SK-N-SH treated with all-trans-retinoic acid at 6 μM for 48 hours (cell line): ENCODE results near the gene WDR37.

Source experiments
- ATAC-seq: fragments of 200-7000 bp; cut with Tn5 transposase; 3 replicates; pipeline ENCODE4 v1.9.1; 2020; ENCODE audit warnings: mild to moderate bottlenecking, moderate library complexity
- ARNTL ChIP-seq: fragments of 450-650 bp; formaldehyde crosslinking; IDR thresholded peaks from 2 replicates; pipeline ENCODE4 v1.5.0; 2020; ENCODE audit warnings: low read depth, mild to moderate bottlenecking, moderate library complexity, borderline replicate concordance
- BACH2 ChIP-seq: fragments of 250-450 bp; sonication (Bioruptor Pico); IDR thresholded peaks from 2 replicates; pipeline ENCODE4 v1.9.0; 2021; ENCODE audit warnings: mild to moderate bottlenecking, borderline replicate concordance
- CSDC2 ChIP-seq: fragments of 250-450 bp; sonication (Bioruptor Pico); IDR thresholded peaks from 2 replicates; pipeline ENCODE4 v1.5.0; 2020; ENCODE audit warnings: mild to moderate bottlenecking, moderate library complexity
- CSRNP3 ChIP-seq: fragments of 250-450 bp; sonication (Bioruptor Pico); IDR thresholded peaks from 2 replicates; pipeline ENCODE4 v1.5.1; 2021; ENCODE audit warnings: mild to moderate bottlenecking, moderate library complexity
- ESRRG ChIP-seq: fragments of 250-450 bp; sonication (Bioruptor Pico); IDR thresholded peaks from 2 replicates; pipeline ENCODE4 v1.6.1; 2021; ENCODE audit warnings: mild to moderate bottlenecking
- GLIS3 ChIP-seq: fragments of 250-450 bp; sonication (Bioruptor Pico); IDR thresholded peaks from 2 replicates; pipeline ENCODE4 v1.5.0; 2020; ENCODE audit warnings: mild to moderate bottlenecking, moderate library complexity
- ISL1 ChIP-seq: fragments of 250-450 bp; sonication (Bioruptor Pico); IDR thresholded peaks from 2 replicates; pipeline ENCODE4 v2.1.2; 2022; ENCODE audit warnings: mild to moderate bottlenecking, moderate library complexity
- OSR1 ChIP-seq: fragments of 250-450 bp; sonication (Bioruptor Pico); IDR thresholded peaks from 2 replicates; pipeline ENCODE4 v1.8.0; 2022; ENCODE audit warnings: moderate library complexity, mild to moderate bottlenecking, inconsistent platforms
- PATZ1 ChIP-seq: fragments of 250-450 bp; sonication (Bioruptor Pico); IDR thresholded peaks from 2 replicates; pipeline ENCODE4 v1.8.0; 2020; ENCODE audit warnings: mild to moderate bottlenecking, moderate library complexity, borderline replicate concordance
- POU6F1 ChIP-seq: fragments of 250-450 bp; sonication (Bioruptor Pico); IDR thresholded peaks from 2 replicates; pipeline ENCODE4 v1.8.0; 2021; ENCODE audit warnings: low read depth, mild to moderate bottlenecking, moderate library complexity, borderline replicate concordance
- PPARA ChIP-seq: fragments of 250-450 bp; sonication (Bioruptor Pico); IDR thresholded peaks from 2 replicates; pipeline ENCODE4 v1.5.0; 2020; ENCODE audit warnings: mild to moderate bottlenecking, borderline replicate concordance
- RARB ChIP-seq: fragments of 250-450 bp; sonication (Bioruptor Pico); IDR thresholded peaks from 2 replicates; pipeline ENCODE4 v1.8.0; 2021; ENCODE audit warnings: mild to moderate bottlenecking, moderate library complexity
- SNAI2 ChIP-seq: fragments of 250-450 bp; sonication (Bioruptor Pico); IDR thresholded peaks from 2 replicates; pipeline ENCODE4 v1.5.0; 2020; ENCODE audit warnings: mild to moderate bottlenecking, moderate library complexity
- TCF4 ChIP-seq: fragments of 250-450 bp; sonication (Bioruptor Pico); IDR thresholded peaks from 2 replicates; pipeline ENCODE4 v1.8.0; 2021; ENCODE audit warnings: mild to moderate bottlenecking, moderate library complexity, borderline replicate concordance
- TOX ChIP-seq: fragments of 250-450 bp; sonication (Bioruptor Pico); IDR thresholded peaks from 2 replicates; pipeline ENCODE4 v1.8.0; 2021; ENCODE audit warnings: mild to moderate bottlenecking, moderate library complexity, borderline replicate concordance
- ZC3H10 ChIP-seq: fragments of 250-450 bp; sonication (Bioruptor Pico); IDR thresholded peaks from 2 replicates; pipeline ENCODE4 v1.5.1; 2021; ENCODE audit warnings: mild to moderate bottlenecking, moderate library complexity
- ZFP3 ChIP-seq: fragments of 250-450 bp; sonication (Bioruptor Pico); IDR thresholded peaks from 2 replicates; pipeline ENCODE4 v1.5.0; 2020; ENCODE audit warnings: mild to moderate bottlenecking, moderate library complexity
- ZFP30 ChIP-seq: fragments of 450-650 bp; formaldehyde crosslinking; IDR thresholded peaks from 2 replicates; pipeline ENCODE4 v1.5.0; 2022; ENCODE audit warnings: mild to moderate bottlenecking, moderate library complexity
- ZNF565 ChIP-seq: fragments of 450-650 bp; formaldehyde crosslinking; conservative IDR thresholded peaks from 2 replicates; pipeline ENCODE4 v1.5.0; 2020; ENCODE audit warnings: low read depth, mild to moderate bottlenecking, moderate library complexity
- ZNF70 ChIP-seq: fragments of 450-650 bp; formaldehyde crosslinking; IDR thresholded peaks from 2 replicates; pipeline ENCODE4 v1.5.0; 2020; ENCODE audit warnings: mild to moderate bottlenecking, moderate library complexity
- ZNF8 ChIP-seq: fragments of 450-650 bp; formaldehyde crosslinking; IDR thresholded peaks from 2 replicates; pipeline ENCODE4 v1.5.0; 2020; ENCODE audit warnings: mild to moderate bottlenecking, moderate library complexity
- TF ChIP-seq, protein P1 (sequence below): fragments of 250-450 bp; sonication (Bioruptor Pico); IDR thresholded peaks from 2 replicates; pipeline ENCODE4 v1.5.1; 2020; ENCODE audit warnings: low read depth, mild to moderate bottlenecking, moderate library complexity
- TF ChIP-seq, protein P2 (sequence below): fragments of 250-450 bp; sonication (Bioruptor Pico); IDR thresholded peaks from 2 replicates; pipeline ENCODE4 v1.5.0; 2020; ENCODE audit warnings: mild to moderate bottlenecking, moderate library complexity

Gene WDR37

DNA sequence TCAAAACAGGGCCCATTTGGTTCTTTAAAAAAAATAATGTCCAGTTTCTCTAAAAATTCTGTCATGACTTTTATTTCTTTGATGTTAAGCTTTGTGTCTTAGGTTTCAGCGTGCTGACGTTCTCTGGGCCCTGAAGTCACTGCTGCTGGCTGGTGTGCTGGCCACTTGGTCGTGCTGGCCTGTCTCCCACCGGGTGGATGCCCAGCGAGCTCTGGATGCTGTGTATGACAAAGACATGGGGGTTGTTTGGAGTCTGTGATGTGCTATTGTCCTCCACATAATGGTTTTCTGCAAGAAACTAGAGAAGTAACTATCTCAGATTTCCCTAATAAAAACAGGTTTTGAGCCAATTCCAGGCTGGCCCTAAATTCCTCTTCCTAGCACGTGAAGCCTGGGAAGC lies 21.0 kb upstream of the WDR37 start:
- ATAC-seq, result no peak
- TF ChIP-seq PATZ1 (CRISPR knock-in tag), result no peak
- no peak for TF ChIP-seq ZNF8
- TF ChIP-seq ZC3H10 (CRISPR knock-in tag), result no peak
- no peak for TF ChIP-seq ZNF565 (CRISPR knock-in tag)
- TF ChIP-seq ARNTL (CRISPR knock-in tag), result no peak
- TF ChIP-seq POU6F1, result no peak
- no peak for TF ChIP-seq ZFP30 (CRISPR knock-in tag)
- no peak for TF ChIP-seq ZNF70
- no peak for TF ChIP-seq TCF4 (CRISPR knock-in tag)
- no peak for TF ChIP-seq CSDC2
- TF ChIP-seq GLIS3 (CRISPR knock-in tag), result no peak
- no peak for TF ChIP-seq ZFP3 (CRISPR knock-in tag)
- no peak for TF ChIP-seq OSR1
- no peak for TF ChIP-seq TOX
- TF ChIP-seq, protein P1, sequence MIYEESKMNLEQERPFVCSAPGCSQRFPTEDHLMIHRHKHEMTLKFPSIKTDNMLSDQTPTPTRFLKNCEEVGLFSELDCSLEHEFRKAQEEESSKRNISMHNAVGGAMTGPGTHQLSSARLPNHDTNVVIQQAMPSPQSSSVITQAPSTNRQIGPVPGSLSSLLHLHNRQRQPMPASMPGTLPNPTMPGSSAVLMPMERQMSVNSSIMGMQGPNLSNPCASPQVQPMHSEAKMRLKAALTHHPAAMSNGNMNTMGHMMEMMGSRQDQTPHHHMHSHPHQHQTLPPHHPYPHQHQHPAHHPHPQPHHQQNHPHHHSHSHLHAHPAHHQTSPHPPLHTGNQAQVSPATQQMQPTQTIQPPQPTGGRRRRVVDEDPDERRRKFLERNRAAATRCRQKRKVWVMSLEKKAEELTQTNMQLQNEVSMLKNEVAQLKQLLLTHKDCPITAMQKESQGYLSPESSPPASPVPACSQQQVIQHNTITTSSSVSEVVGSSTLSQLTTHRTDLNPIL, result no peak
- TF ChIP-seq RARB (CRISPR knock-in tag), result no peak
- no peak for TF ChIP-seq PPARA (CRISPR knock-in tag)
- no peak for TF ChIP-seq SNAI2 (CRISPR knock-in tag)
- TF ChIP-seq BACH2, result no peak
- TF ChIP-seq, all 23 proteins: peak for 0

- TF ChIP-seq ZC3H10 (CRISPR knock-in tag), result no peak
- no peak for TF ChIP-seq ISL1 (CRISPR knock-in tag)
- TF ChIP-seq ESRRG (CRISPR knock-in tag), result no peak
- no peak for TF ChIP-seq CSRNP3 (CRISPR knock-in tag)
- no peak for TF ChIP-seq TCF4 (CRISPR knock-in tag)
- TF ChIP-seq OSR1, result no peak
- TF ChIP-seq, protein P2, sequence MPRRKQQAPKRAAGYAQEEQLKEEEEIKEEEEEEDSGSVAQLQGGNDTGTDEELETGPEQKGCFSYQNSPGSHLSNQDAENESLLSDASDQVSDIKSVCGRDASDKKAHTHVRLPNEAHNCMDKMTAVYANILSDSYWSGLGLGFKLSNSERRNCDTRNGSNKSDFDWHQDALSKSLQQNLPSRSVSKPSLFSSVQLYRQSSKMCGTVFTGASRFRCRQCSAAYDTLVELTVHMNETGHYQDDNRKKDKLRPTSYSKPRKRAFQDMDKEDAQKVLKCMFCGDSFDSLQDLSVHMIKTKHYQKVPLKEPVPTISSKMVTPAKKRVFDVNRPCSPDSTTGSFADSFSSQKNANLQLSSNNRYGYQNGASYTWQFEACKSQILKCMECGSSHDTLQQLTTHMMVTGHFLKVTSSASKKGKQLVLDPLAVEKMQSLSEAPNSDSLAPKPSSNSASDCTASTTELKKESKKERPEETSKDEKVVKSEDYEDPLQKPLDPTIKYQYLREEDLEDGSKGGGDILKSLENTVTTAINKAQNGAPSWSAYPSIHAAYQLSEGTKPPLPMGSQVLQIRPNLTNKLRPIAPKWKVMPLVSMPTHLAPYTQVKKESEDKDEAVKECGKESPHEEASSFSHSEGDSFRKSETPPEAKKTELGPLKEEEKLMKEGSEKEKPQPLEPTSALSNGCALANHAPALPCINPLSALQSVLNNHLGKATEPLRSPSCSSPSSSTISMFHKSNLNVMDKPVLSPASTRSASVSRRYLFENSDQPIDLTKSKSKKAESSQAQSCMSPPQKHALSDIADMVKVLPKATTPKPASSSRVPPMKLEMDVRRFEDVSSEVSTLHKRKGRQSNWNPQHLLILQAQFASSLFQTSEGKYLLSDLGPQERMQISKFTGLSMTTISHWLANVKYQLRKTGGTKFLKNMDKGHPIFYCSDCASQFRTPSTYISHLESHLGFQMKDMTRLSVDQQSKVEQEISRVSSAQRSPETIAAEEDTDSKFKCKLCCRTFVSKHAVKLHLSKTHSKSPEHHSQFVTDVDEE (CRISPR knock-in tag), result no peak
- TF ChIP-seq PATZ1 (CRISPR knock-in tag), result no peak
- TF ChIP-seq POU6F1, result no peak
- TF ChIP-seq, protein P1, result no peak
- TF ChIP-seq SNAI2 (CRISPR knock-in tag), result no peak
- no peak for TF ChIP-seq PPARA (CRISPR knock-in tag)
- no peak for TF ChIP-seq ZFP30 (CRISPR knock-in tag)
These were observed 19.8 kb upstream of the WDR37 start for GRCh38 chr10:1036341-1036791.

More at GRCh38 chr10:1036341-1036791, 19.8 kb upstream of the WDR37 start:
- peak; percentile 47 for ATAC-seq
